NOMO-1 treated with dmso at 0.1 percent for 144 hours (cell line): ENCODE data around the gene GPBP1L1.
"Not testable (repeated sequence)": the region's sequence is repeated elsewhere in the genome, so short reads cannot be mapped to it uniquely, and the experiment has no call there.

Source experiments
- DNase-seq: peaks from one replicate; lab custom pipeline; 2025; ENCODE audit not compliant: unreplicated experiment; lab: John Stamatoyannopoulos, UW

GPBP1L1 gene

GRCh38 chr1:45604239-45604638 lies 82.1 kb downstream of the GPBP1L1 start:
- no peak for DNase-seq

- not testable (repeated sequence) for DNase-seq
These were observed 89.6 kb downstream of the GPBP1L1 start for GRCh38 chr1:45596765-45597164.

- DNase-seq: no peak
These were observed 91.9 kb downstream of the GPBP1L1 start for GRCh38 chr1:45594412-45594811.

GRCh38 chr1:45589861-45590260 lies 96.5 kb downstream of the GPBP1L1 start:
- DNase-seq: no peak

GRCh38 chr1:45586769-45587168 lies 99.6 kb downstream of the GPBP1L1 start:
- DNase-seq: no peak

- no peak for DNase-seq
These were observed 100.7 kb downstream of the GPBP1L1 start for GRCh38 chr1:45585496-45586075.

- DNase-seq: no peak
These were observed 101.3 kb downstream of the GPBP1L1 start for GRCh38 chr1:45585110-45585426.

GRCh38 chr1:45584351-45585109 lies 101.8 kb downstream of the GPBP1L1 start:
- peak; percentile 60 for DNase-seq

GRCh38 chr1:45583666-45584350 lies 102.5 kb downstream of the GPBP1L1 start, which contains the start of gene NASP:
Gene NASP, plus strand, starts transcription at chr1:45584041. Its CDS starts 106 bp downstream, at chr1:45584147.
- DNase-seq: peak; percentile 62

- peak; percentile 98 for DNase-seq
These were observed 103.1 kb downstream of the GPBP1L1 start for GRCh38 chr1:45583264-45583665.
